Stomach (tissue), 4 donors: ENCODE results near the gene NDUFB5.

Experiments used
- CTCF ChIP-seq, 7 experiments: fragments of 450-650 bp in 4 of 7; fragments of 200-600 bp in 3 of 7; sonication (generic) in 3 of 7; IDR thresholded peaks; one replicate each; pipeline ENCODE4 v1.5.1; 2016 to 2019; ENCODE audit warnings: antibody characterized with exemption in 7 of 7, control low read depth in 2 of 7, mild to moderate bottlenecking in 1 of 7
- EP300 ChIP-seq: sonication (generic); formaldehyde crosslinking; IDR thresholded peaks from one replicate; pipeline ENCODE4 v1.6.1; 2017; ENCODE audit warnings: antibody characterized with exemption
- POLR2AphosphoS5 ChIP-seq, 3 donors: sonication (generic); formaldehyde crosslinking; IDR thresholded peaks; one replicate each; pipeline ENCODE4 v1.6.1; 2016; ENCODE audit warnings: antibody characterized with exemption in 3 of 3

- TF ChIP-seq CTCF (IDR thresholded peaks at IDR 0.05) (no peak), EP300 (no peak), POLR2AphosphoS5 (IDR thresholded peaks at IDR 0.05) (no peak)
Observed at GRCh38 chr3:179660872-179661271, 56.3 kb downstream of the NDUFB5 start.
